Fibroblast of skin of scalp (primary cell): ENCODE measurements around the gene BCAS3.
A peak's percentile ranks its signal among the peaks of the same experiment; 100 is the strongest.
"Not testable (repeated sequence)": the region's sequence is repeated elsewhere in the genome, so short reads cannot be mapped to it uniquely, and the experiment has no call there.

Source experiments
- DNase-seq: peaks from one replicate; pipeline ENCODE4 v3.0.0-alpha.2; 2013

Gene BCAS3

GRCh38 chr17:61352408-61352770 is 674.7 kb downstream of the BCAS3 start:
- DNase-seq = peak; percentile 24

- peak; percentile 31 for DNase-seq
Observed at GRCh38 chr17:61352781-61353491, 675.3 kb downstream of the BCAS3 start.

- no peak for DNase-seq
Observed at GRCh38 chr17:61353615-61354014, 676.0 kb downstream of the BCAS3 start.

- no peak for DNase-seq
Observed at GRCh38 chr17:61354895-61355874, 677.5 kb downstream of the BCAS3 start.

DNA sequence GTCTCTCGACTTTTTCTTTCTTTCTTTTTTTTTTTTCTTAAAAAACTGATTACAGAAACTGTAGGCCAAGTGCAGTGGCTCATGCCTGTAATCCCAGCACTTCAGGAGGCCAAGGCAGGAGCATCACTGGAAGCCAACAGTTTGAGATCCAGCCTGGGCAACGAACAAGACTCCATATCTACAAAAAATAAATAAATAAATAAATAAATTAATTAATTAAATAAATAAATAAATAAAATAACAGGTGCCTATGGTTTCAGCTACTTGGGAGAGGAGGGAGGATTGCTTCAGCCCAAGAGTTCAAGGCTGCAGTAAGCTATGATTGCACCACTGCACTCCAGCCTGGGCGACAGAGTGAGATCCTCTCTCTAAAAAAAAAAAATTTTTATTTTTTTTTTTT is 679.4 kb downstream of the BCAS3 start:
- DNase-seq = not testable (repeated sequence)

DNA sequence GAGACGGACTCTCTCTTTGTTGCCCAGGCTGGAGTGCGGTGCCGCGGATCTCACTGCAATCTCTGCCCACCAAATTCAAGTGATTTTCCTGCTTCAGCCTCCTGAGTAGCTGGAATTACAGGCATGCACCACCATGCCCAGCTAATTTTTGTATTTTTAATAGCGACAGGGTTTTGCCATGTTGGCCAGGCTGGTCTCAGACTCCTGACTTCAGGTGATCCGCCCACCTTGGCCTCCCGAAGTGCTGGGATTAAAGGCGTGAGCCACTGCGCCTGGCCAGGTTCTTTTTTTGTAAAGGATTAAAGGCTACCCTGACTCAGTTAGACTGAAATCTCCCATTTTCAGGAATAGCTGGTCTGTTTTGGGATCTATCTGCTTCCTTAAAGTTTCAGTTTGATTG is 681.9 kb downstream of the BCAS3 start:
- not testable (repeated sequence) for DNase-seq

- no peak for DNase-seq
Observed at GRCh38 chr17:61360318-61360943, 682.8 kb downstream of the BCAS3 start.

DNA sequence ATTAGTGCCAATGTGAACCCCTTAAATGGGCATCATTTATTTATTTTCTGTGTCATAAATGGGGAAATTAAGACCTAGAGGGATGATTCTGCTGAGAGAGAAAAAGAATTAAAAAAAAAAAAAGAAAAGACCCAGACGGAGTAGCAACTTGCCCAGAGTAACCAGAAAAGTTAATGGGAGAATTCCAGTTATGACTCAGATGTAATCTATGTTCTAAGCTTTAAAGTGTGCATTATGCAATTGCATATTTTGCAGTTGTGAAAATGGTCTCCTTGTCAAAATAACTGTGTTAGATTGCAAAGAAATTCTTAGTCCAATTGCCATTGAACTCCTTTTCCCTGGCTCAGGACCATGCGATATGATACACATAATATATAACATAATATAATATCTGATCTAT is 683.4 kb downstream of the BCAS3 start:
- DNase-seq = peak; percentile 84

DNA sequence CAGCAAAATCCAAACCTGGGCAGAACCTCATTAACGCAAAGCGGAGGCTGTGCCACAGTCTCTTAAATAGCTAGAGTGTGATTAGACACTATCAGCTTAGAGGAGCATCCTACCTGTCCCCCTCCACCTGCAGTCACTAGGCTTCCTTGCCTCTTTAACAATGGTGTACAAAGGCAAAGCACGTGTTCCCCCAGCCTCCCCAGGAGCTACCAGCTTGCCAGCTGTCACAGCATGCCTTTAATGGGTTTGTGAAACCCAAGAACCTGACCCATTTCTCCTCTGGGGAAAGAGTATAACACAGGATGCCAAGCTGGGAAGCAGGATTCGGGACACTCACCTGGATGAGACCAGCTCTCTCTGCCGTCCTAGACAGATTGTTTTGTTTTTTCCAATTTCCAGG is 684.7 kb downstream of the BCAS3 start:
- no peak for DNase-seq

GRCh38 chr17:61362852-61363600 is 685.4 kb downstream of the BCAS3 start:
- no peak for DNase-seq

DNA sequence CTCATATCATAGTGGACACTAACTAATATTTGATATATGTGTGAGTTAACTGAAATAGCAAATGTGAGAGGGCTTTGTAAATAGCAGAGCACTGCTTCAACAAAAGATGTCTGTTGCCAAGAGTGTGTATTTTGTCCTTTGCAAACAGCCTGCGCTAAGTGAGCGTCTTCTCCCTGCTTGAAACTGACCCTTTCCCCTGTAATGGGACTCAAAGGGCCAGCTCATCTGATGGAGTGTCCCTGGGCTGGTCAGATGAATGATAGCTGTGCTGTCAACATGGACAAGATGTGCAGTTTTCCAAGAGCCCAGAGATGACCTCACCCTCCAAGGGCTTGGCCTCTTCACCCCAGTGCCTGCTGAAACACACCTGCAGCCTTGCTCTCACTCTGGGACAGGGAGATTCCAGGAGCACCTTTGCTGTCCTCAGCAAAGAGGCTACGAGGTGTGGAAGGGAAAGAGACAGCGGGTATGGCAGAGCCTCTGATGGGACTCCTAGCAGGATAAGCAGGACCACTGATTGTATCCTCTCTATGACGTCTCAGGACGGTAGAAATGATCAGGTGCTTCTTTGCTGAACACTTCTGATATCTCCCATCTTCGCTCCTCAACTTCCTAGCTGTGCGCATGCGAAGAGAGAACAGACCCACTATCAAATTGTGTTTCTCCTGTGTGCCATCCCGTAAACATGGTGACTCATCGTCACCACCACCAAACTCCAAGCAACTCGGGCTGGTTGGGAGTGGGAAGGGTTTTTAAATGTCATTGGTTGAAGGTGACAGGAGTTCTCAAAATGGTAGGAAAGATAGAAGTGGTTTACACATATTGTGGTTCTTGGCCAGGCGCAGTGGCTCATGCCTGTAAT is 686.2 kb downstream of the BCAS3 start:
- DNase-seq = no peak

- DNase-seq = no peak
Observed at GRCh38 chr17:61364463-61364846, 686.8 kb downstream of the BCAS3 start.

- no peak for DNase-seq
Observed at GRCh38 chr17:61366076-61366714, 688.5 kb downstream of the BCAS3 start.

DNA sequence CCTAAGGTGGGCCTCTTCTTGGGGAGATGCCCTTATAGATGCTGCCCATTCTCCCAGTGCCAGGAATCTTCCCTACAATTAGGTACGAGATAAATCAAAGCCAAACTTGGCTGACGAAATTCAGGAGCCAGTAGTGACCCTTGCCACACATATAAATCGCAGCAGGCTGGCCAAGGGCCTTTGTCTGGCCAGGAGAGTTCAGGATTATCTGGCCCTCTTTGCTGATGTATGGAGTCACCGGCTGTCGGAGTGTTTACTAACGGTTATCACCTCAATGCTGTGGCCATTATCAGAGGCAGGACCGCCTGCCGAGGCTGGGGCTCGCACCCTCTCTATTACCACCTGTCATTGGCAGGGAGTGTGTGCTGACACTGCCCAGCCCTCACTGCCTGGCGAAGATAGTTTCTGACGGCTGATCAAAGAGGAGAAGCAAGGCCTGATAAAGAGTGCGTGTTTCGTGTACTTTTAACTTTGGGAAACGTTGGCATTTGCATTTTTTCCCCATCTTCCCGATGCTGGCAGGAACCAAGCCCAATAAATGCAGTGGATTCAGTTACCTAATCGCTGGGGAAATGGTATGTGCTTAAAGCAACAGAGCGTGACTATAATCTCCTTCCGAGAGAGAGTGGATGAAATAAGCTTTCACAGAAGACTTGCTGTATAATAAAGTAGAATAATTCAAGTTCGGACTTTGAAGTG is 689.2 kb downstream of the BCAS3 start:
- no peak for DNase-seq

DNA sequence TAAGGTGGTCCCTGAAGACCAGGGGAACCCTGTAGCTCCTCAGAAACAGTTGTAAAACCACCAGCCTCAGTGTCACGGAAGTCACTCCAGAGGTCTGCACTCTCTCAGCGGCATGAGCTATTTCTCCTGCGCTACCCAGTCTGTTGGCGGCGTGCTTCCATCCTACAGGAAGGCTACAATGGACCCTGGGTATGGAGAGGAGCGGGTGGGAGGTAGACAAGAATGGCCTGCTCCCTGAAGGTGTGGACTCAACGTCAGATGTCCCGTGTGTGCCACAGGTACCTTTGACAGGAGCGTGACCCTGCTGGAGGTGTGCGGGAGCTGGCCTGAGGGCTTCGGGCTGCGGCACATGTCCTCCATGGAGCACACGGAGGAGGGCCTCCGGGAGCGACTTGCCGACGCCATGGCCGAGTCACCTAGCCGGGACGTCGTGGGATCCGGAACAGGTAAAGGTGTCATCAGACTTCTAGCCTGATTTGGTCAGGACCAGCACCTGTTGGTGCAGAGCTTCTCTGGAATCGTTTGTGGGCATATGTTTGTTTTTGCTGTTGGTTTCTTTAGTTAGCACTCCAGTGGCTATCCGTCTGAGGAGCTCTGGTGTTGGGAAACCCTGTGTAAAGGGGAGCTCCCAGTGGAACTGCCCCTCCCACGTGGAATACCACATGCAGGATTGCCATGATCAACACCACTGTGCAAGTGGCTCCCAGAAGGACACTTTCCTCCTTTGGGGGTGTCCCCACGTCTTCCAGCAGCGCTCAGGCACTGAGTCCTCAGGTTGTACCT is 690.6 kb downstream of the BCAS3 start:
- DNase-seq = no peak

GRCh38 chr17:61368832-61369450 is 691.3 kb downstream of the BCAS3 start:
- no peak for DNase-seq

DNA sequence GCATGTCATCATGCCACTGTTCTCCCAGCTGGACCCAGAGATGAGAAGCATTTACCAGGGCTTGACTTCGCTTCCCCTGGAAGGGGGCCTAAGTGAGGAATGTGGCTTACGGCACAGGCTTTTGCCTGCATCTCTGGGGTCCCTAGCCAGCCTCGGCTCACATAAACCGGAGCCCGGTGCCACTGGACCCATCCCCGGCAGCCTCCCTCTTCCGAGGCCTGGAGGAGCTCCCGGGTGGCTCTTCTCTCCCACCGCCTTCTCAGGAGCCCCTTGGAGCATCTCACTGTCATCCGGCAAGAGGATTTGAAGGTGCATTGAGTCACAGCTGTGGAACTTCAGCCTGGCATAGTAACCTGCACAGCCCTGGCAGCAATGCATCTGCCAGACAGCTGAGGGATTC is 692.1 kb downstream of the BCAS3 start:
- no peak for DNase-seq

- DNase-seq = no peak
Observed at GRCh38 chr17:61371179-61371578, 693.5 kb downstream of the BCAS3 start.

- DNase-seq = no peak
Observed at GRCh38 chr17:61371606-61372005, 694.0 kb downstream of the BCAS3 start.
